GM12875 (cell line): ENCODE measurements around the gene FYB1.

Experiments used
- H3K4me3 ChIP-seq: one replicate; pipeline ENCODE4 v1.5.1; 2011; ENCODE audit warnings: low read depth, low read length, control low read depth
- TF ChIP-seq, protein P1 (sequence below): IDR thresholded peaks from 2 replicates; pipeline ENCODE4 v1.5.1; 2011; ENCODE audit warnings: low read depth, mild to moderate bottlenecking, control low read depth, inconsistent platforms, low read length, moderate library complexity, borderline replicate concordance; ENCODE audit not compliant: insufficient read depth

The FYB1 gene, protein sequence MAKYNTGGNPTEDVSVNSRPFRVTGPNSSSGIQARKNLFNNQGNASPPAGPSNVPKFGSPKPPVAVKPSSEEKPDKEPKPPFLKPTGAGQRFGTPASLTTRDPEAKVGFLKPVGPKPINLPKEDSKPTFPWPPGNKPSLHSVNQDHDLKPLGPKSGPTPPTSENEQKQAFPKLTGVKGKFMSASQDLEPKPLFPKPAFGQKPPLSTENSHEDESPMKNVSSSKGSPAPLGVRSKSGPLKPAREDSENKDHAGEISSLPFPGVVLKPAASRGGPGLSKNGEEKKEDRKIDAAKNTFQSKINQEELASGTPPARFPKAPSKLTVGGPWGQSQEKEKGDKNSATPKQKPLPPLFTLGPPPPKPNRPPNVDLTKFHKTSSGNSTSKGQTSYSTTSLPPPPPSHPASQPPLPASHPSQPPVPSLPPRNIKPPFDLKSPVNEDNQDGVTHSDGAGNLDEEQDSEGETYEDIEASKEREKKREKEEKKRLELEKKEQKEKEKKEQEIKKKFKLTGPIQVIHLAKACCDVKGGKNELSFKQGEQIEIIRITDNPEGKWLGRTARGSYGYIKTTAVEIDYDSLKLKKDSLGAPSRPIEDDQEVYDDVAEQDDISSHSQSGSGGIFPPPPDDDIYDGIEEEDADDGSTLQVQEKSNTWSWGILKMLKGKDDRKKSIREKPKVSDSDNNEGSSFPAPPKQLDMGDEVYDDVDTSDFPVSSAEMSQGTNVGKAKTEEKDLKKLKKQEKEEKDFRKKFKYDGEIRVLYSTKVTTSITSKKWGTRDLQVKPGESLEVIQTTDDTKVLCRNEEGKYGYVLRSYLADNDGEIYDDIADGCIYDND

DNA sequence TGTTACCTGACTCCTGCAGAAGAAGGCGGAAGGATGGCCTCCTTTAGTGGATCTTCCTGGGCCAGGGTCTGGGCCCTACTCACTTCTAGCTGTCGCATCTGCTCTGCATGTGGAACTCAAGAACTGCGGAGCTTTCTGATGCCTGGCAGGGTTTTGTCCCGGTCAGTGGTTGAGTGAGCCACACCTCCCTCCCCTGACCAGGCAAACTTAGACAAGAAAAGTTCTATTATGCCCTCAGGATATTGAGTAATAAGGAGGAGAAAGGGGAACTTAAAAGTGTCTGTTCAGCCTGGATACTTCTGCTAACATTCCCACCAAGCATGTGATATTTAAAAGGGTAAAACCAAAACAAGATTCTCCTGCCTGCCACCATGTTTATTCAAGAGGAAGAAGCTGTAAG, at the start of gene FYB1:
FYB1 (minus strand) TSS at position 127 of the 400 bp plus-strand sequence. CDS start 16,603 bp downstream, outside the sequence.
- TF ChIP-seq, protein P1, sequence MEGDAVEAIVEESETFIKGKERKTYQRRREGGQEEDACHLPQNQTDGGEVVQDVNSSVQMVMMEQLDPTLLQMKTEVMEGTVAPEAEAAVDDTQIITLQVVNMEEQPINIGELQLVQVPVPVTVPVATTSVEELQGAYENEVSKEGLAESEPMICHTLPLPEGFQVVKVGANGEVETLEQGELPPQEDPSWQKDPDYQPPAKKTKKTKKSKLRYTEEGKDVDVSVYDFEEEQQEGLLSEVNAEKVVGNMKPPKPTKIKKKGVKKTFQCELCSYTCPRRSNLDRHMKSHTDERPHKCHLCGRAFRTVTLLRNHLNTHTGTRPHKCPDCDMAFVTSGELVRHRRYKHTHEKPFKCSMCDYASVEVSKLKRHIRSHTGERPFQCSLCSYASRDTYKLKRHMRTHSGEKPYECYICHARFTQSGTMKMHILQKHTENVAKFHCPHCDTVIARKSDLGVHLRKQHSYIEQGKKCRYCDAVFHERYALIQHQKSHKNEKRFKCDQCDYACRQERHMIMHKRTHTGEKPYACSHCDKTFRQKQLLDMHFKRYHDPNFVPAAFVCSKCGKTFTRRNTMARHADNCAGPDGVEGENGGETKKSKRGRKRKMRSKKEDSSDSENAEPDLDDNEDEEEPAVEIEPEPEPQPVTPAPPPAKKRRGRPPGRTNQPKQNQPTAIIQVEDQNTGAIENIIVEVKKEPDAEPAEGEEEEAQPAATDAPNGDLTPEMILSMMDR: no peak
- H3K4me3 ChIP-seq: no peak within 1 kb of the TSS

DNA sequence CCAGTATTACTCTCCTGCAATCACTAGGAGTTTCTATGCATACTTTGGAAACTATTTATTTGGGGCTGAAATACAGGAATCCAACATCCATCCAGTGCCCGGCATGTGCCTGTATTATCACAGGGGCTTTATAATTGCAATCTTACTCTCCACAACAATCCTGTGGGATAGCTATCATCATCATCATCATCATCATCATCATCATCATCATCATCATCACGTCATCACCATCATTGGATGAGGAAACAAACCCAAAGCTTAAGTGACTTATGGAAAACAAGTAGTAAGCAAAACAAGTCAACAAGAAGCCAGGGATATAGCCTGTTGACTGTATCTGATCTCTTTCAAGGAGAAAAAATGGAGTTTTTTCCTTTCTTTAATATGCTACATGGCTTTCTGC, 47.8 kb upstream of the FYB1 start:
- TF ChIP-seq, protein P1: no peak
- H3K4me3 ChIP-seq: no peak overlapping the region

DNA sequence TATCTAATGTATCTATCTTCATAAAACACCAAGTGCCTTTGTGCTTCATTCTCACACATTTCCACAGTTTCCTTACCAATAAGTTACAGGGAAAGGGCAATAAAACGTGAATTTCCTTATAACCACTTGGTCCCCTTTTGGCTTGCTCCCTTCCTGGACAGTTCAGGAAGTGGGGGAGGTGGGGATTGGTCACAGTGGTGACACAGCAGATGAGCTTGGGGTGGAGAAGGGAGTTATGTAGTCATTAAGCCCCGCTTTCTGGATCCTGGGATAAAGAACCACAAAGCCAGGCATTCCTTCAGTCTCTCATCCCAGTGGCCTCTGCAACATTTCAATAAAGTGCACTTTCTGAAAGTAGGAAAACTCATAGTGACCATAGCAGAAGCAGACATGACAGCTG, 47.1 kb upstream of the FYB1 start:
- TF ChIP-seq, protein P1: no peak
- H3K4me3 ChIP-seq: no peak overlapping the region

DNA sequence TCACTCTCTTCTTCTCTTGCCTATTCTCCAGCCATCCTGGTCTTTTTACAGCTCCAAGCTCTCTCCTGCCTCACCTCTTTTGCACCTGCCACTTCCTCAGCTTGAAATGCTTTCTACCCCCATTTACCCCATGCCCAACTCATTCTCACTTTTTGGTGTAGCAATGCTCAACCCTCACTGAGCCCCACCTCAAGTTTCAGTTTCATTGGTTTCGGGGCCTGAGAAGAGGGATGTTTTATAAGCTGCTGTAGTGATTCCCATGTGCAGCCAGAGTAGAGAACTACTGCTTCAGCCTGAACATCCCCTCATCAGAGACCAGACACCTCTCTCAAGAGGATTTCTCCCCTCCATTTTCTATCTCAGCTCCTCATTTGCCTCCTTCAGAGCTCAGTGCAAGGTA, 45.2 kb upstream of the FYB1 start:
- H3K4me3 ChIP-seq: no peak overlapping the region
- TF ChIP-seq, protein P1: no peak

DNA sequence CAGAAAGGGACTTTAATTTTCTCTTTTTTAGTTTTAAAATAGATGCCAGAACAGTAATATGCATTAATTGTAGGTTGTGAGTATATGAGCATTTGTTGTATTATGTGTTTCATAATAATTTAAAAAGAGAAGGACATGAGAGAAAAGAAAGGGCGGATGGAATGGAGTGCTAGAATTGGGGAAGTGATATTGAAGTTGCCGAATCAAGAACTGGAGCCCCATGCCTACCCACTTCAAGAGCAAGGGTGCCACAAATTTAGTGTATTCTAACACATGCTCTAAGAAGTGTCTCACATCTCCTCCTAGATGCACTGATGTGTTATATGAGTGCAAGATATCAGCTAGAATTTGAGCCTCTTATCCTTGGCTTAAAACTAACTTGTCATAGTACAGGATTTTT, 43.6 kb upstream of the FYB1 start:
- TF ChIP-seq, protein P1: no peak
- no peak overlapping the region for H3K4me3 ChIP-seq

DNA sequence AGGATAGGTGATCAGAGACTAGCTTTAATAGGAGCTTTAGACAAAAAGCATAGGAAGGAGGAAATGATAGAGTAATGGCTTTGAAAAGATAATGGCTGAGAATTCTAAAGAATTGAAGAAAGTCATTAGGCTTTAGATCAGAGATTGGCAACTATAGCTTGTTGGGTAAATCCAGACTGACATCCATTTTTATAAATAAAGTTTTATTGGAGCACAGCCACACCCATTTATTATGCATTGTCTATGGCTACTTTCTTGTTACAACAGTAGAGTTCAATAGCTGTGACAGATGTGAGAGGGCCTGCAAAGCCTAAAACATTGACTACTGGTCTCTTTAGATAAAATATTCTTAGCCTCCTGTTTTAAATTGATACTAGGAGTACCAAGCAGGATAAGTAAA, 40.7 kb upstream of the FYB1 start:
- TF ChIP-seq, protein P1: no peak
- no peak overlapping the region for H3K4me3 ChIP-seq

DNA sequence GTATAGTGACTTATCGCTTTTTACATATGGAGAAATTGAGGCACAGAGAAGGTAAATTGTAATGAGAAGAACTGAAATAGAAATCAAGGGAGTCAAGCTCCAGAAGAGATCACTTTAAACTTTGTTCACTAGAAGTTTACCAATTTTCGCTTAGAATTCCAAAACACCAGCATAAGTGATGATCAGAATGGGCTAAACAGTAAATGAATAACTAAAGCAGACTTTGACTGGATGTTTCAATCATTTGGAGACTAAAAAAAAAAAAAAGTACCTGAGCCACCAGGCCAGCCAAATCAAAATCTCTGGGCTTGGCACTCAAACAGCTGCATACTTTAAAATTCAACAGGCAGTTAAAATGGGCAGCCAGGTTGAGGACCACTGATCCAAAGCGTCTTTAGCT, 38.2 kb upstream of the FYB1 start:
- no peak overlapping the region for H3K4me3 ChIP-seq
- TF ChIP-seq, protein P1: no peak
